NB4 (cell line): ENCODE data around the gene CNTNAP4.

Experiments used
- CTCF ChIP-seq: IDR thresholded peaks from one replicate; pipeline ENCODE4 v1.5.1; 2012; ENCODE audit warnings: low read depth, low read length
- MYC ChIP-seq: IDR thresholded peaks from 2 replicates; pipeline ENCODE4 v1.6.1; 2011; ENCODE audit warnings: low read depth, low read length
- POLR2A ChIP-seq: IDR thresholded peaks from 2 replicates; pipeline ENCODE4 v1.6.1; 2011; ENCODE audit warnings: mild to moderate bottlenecking; ENCODE audit not compliant: insufficient read length; ENCODE audit errors: extremely low read depth
- TF ChIP-seq, protein P1 (sequence below): IDR thresholded peaks from 2 replicates; pipeline ENCODE4 v1.6.1; 2011; ENCODE audit warnings: low read depth, low read length

GRCh38 chr16:76387994-76388393, 110.8 kb downstream of the CNTNAP4 start:
- TF ChIP-seq CTCF = no peak
- no peak for TF ChIP-seq POLR2A
- TF ChIP-seq, protein P1, sequence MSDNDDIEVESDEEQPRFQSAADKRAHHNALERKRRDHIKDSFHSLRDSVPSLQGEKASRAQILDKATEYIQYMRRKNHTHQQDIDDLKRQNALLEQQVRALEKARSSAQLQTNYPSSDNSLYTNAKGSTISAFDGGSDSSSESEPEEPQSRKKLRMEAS = no peak
- no peak for TF ChIP-seq MYC
